Sigmoid colon (tissue), 7 donors: ENCODE results near the gene ABHD16B. TPM values are rescaled to one million over a fixed set of nuclear protein-coding genes. Genes with fewer than 3 reads are reported as not detected.

Source experiments
- DNase-seq: peaks from one replicate; pipeline ENCODE4 v3.0.0-alpha.2; 2019
- H3K27ac ChIP-seq, 4 donors: fragments of 200-600 bp; sonication (generic); one replicate each; pipeline ENCODE4 v1.5.1; 2016 to 2019; ENCODE audit warnings: mild to moderate bottlenecking in 1 of 4
- H3K27me3 ChIP-seq, 3 donors: fragments of 200-600 bp; sonication (generic); one replicate each; pipeline ENCODE4 v1.5.1; 2019; ENCODE audit warnings: mild to moderate bottlenecking in 1 of 3
- H3K36me3 ChIP-seq, 4 donors: fragments of 200-600 bp; sonication (generic); one replicate each; pipeline ENCODE4 v1.5.1; 2016 to 2019
- H3K4me1 ChIP-seq, 4 donors: fragments of 200-600 bp; sonication (generic); one replicate each; pipeline ENCODE4 v1.5.1; 2017 to 2019
- H3K4me3 ChIP-seq, 4 donors: fragments of 200-600 bp; sonication (generic); one replicate each; pipeline ENCODE4 v1.5.1; 2017 to 2019; ENCODE audit warnings: mild to moderate bottlenecking in 2 of 4, moderate library complexity in 1 of 4
- H3K9me3 ChIP-seq, 4 donors: fragments of 200-600 bp in 3 of 4; sonication (generic) in 3 of 4; one replicate each; pipeline versions ENCODE4 v1.5.1 to v1.6.1; 2013 to 2019
- CTCF ChIP-seq, 4 experiments: fragments of 450-650 bp in 3 of 4; fragments of 200-600 bp in 1 of 4; IDR thresholded peaks; one replicate each; pipeline ENCODE4 v1.5.1; 2016 to 2019; ENCODE audit warnings: antibody characterized with exemption in 4 of 4, mild to moderate bottlenecking in 3 of 4, moderate library complexity in 2 of 4
- EP300 ChIP-seq, 4 donors: sonication (generic); formaldehyde crosslinking; IDR thresholded peaks; one replicate each; pipeline ENCODE4 v1.6.1; 2017; ENCODE audit warnings: antibody characterized with exemption in 4 of 4
- POLR2A ChIP-seq, 2 donors: fragments of 450-650 bp; IDR thresholded peaks; one replicate each; pipeline ENCODE4 v1.6.1; 2016; ENCODE audit warnings: antibody characterized with exemption in 2 of 2, mild to moderate bottlenecking in 2 of 2, moderate library complexity in 2 of 2
- POLR2AphosphoS5 ChIP-seq, 4 donors: sonication (generic); formaldehyde crosslinking; IDR thresholded peaks; one replicate each; pipeline ENCODE4 v1.6.1; 2017; ENCODE audit warnings: antibody characterized with exemption in 4 of 4
- WGBS, 2 donors: extraction: QIAGEN DNeasy Blood & Tissue Kit; methylation state at CpG; one replicate each; pipeline ENCODE4 v1.1.7; 2013; 5-methylcytosine and 5-hydroxymethylcytosine counted together
- intact Hi-C: fragments of 100-400 bp; cut with DNase I; formaldehyde crosslinking; loops from one replicate; pipeline ENCODE4 v1.15.1; 2023
- polyA plus RNA-seq, 3 donors: library from polyadenylated mRNA; stranded (reverse); fragments of 200-250 nt; gene quantifications; one replicate each; pipeline ENCODE4 v1.2.3, GENCODE V29; 2013
- total RNA-seq, 4 donors: library from RNA; depleted of rRNA; stranded (reverse); fragments of >200 nt; gene quantifications; one replicate each; pipeline ENCODE4 v1.1.0, GENCODE V29; 2016
- donor health status: healthy with polysubstance abuse.
- donor health status: Bipolar disorder and iron deficiency.
- donor health status: healthy.

Gene ABHD16B
- total and polyA plus RNA-seq, 7 donors: 0.44 TPM; not detected in 6

- intact Hi-C loops: loop anchor here (5.0 kb wide), 1 partner anchor 36 kb away; the partner anchor contains the start of gene ABHD16B
- DNase-seq: no peak
- TF ChIP-seq POLR2A (IDR thresholded peaks at IDR 0.05) (no peak), CTCF (IDR thresholded peaks at IDR 0.05) (no peak), EP300 (IDR thresholded peaks at IDR 0.05) (no peak), POLR2AphosphoS5 (IDR thresholded peaks at IDR 0.05) (no peak)
Observed at GRCh38 chr20:63826753-63827152, 34.5 kb upstream of the ABHD16B start.

GRCh38 chr20:63828124-63828523 lies 33.2 kb upstream of the ABHD16B start:
- TF ChIP-seq POLR2A (IDR thresholded peaks at IDR 0.05): no peak
- no peak for TF ChIP-seq POLR2AphosphoS5 (IDR thresholded peaks at IDR 0.05)
- TF ChIP-seq CTCF (IDR thresholded peaks at IDR 0.05): no peak
- TF ChIP-seq EP300 (IDR thresholded peaks at IDR 0.05): no peak
- Histone ChIP-seq H3K4me3 (no peak overlapping the region), H3K27ac (no peak overlapping the region)

More at GRCh38 chr20:63826753-63827152, 34.5 kb upstream of the ABHD16B start:
- WGBS, 2 donors: 77 to 83% methylated on average over 13 of the region's 13 CpGs
- no peaks in the 10 kb centered on the region for H3K9me3 ChIP-seq
- peaks cover 0 to 19% (median 12%) of the 10 kb centered on the region in 4 donors for H3K4me1 ChIP-seq
- H3K4me3 ChIP-seq: no peak overlapping the region
- no peak overlapping the region for H3K27ac ChIP-seq
- no peaks in the 10 kb centered on the region for H3K36me3 ChIP-seq
- peaks cover 16 to 54% (median 45%) of the 10 kb centered on the region in 3 donors for H3K27me3 ChIP-seq

GRCh38 chr20:63828545-63828944 lies 32.8 kb upstream of the ABHD16B start:
- peaks cover 20 to 62% (median 49%) of the 10 kb centered on the region in 3 donors for H3K27me3 ChIP-seq
- H3K9me3 ChIP-seq: no peaks in the 10 kb centered on the region
- no peaks in the 10 kb centered on the region for H3K36me3 ChIP-seq
- intact Hi-C loops: loop anchor here (5.0 kb wide), 1 partner anchor 34 kb away; the partner anchor contains the start of gene ABHD16B
- H3K27ac ChIP-seq: no peak overlapping the region
- no peak overlapping the region for H3K4me3 ChIP-seq
- no peak for DNase-seq
- peaks cover 0 to 24% (median 18%) of the 10 kb centered on the region in 4 donors for H3K4me1 ChIP-seq
- TF ChIP-seq CTCF (IDR thresholded peaks at IDR 0.05) (no peak), POLR2AphosphoS5 (IDR thresholded peaks at IDR 0.05) (no peak), POLR2A (IDR thresholded peaks at IDR 0.05) (no peak), EP300 (IDR thresholded peaks at IDR 0.05) (no peak)
- 77 to 81% methylated on average over 14 of the region's 14 CpGs for WGBS, 2 donors

More at GRCh38 chr20:63828124-63828523, 33.2 kb upstream of the ABHD16B start:
- Histone ChIP-seq H3K9me3 (no peaks in the 10 kb centered on the region), H3K4me1 (peaks cover 0 to 24% (median 18%) of the 10 kb centered on the region in 4 donors), H3K27me3 (peaks cover 20 to 62% (median 49%) of the 10 kb centered on the region in 3 donors), H3K36me3 (no peaks in the 10 kb centered on the region)
- no peak for DNase-seq
- WGBS, 2 donors: 94 to 96% methylated on average over 8 of the region's 8 CpGs
- intact Hi-C loops: loop anchor here (5.0 kb wide), 1 partner anchor 34 kb away; the partner anchor contains the start of gene ABHD16B

GRCh38 chr20:63828951-63829350 lies 32.3 kb upstream of the ABHD16B start:
- no peaks in the 10 kb centered on the region for H3K9me3 ChIP-seq
- H3K36me3 ChIP-seq: no peaks in the 10 kb centered on the region
- H3K4me1 ChIP-seq: peaks cover 0 to 24% (median 18%) of the 10 kb centered on the region in 4 donors
- H3K4me3 ChIP-seq: peak overlapping the region in 1 of 4 donors; percentile 57
- no peak for DNase-seq
- WGBS, 2 donors: 57 to 80% methylated on average over 10 of the region's 10 CpGs
- H3K27me3 ChIP-seq: peaks cover 20 to 62% (median 49%) of the 10 kb centered on the region in 3 donors
- H3K27ac ChIP-seq: peak overlapping the region in 1 of 4 donors; percentile 1
- no peak for TF ChIP-seq EP300 (IDR thresholded peaks at IDR 0.05)
- no peak for TF ChIP-seq CTCF (IDR thresholded peaks at IDR 0.05)
- TF ChIP-seq POLR2A (IDR thresholded peaks at IDR 0.05): no peak
- TF ChIP-seq POLR2AphosphoS5 (IDR thresholded peaks at IDR 0.05): no peak
- intact Hi-C loops: loop anchor here (5.0 kb wide), 1 partner anchor 33 kb away; the partner anchor contains the start of gene ABHD16B
